Epithelial cell of proximal tubule (primary cell): ENCODE measurements around the gene SLC28A3. TPM values are rescaled to one million over a fixed set of nuclear protein-coding genes. Genes with fewer than 3 reads are reported as not detected.

Experiments used
- DNase-seq: peaks from one replicate; pipeline ENCODE4 v3.0.0-alpha.2; 2011; ENCODE audit warnings: low read depth
- H3K4me3 ChIP-seq: 2 replicates; pipeline ENCODE4 v1.5.1; 2011; ENCODE audit warnings: low read depth, mild to moderate bottlenecking, low read length
- total RNA-seq: library from RNA; depleted of rRNA; stranded (reverse); fragments of >200 nt; gene quantifications from 2 replicates; pipeline ENCODE4 v1.2.3, GENCODE V29; 2015
- TF ChIP-seq, protein P1 (sequence below): conservative IDR thresholded peaks from 2 replicates; pipeline ENCODE4 v1.5.1; 2012; ENCODE audit warnings: low read depth, mild to moderate bottlenecking, low read length

Gene SLC28A3
- total RNA-seq, 1 donor from 2014 or later: 0.06 TPM

DNA sequence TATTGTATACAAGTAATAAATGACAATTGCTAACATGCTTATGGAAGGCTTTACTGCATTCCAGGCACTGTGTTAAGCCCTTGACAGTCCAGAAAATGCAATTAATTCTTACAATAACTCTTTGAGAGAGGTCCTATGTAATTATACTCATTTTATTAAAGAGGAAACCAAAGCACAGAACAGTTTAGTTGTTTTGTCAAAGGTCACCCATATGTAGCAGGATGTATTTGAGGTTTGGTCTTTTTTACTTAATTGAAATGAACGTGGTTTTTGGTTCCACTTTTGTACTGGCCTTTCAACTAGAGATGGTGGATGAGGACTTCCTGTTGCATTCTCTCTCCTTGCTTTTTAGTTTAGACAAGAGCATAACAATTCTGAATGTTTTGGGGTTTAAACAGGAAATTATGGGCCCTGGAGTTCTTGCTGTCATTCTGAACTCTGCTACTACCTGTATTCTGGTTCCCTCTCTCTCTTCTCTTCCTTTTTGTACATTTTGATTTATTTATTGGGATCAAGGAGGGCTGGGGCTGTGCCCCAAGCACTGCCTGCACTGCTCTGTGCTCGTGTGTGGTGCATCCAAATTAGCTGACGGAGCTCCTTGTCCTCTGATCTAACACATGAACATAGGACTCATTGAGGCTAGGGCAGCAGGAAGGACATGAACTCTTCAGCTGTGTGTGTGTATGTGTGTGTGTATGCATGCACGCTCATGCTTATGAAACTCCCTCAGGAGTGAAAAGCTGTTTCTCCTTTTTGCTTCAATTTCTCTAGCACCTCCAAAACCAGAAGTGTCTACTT, 47.4 kb downstream of the SLC28A3 start:
- DNase-seq: no peak
- H3K4me3 ChIP-seq: no peak overlapping the region
- TF ChIP-seq, protein P1, sequence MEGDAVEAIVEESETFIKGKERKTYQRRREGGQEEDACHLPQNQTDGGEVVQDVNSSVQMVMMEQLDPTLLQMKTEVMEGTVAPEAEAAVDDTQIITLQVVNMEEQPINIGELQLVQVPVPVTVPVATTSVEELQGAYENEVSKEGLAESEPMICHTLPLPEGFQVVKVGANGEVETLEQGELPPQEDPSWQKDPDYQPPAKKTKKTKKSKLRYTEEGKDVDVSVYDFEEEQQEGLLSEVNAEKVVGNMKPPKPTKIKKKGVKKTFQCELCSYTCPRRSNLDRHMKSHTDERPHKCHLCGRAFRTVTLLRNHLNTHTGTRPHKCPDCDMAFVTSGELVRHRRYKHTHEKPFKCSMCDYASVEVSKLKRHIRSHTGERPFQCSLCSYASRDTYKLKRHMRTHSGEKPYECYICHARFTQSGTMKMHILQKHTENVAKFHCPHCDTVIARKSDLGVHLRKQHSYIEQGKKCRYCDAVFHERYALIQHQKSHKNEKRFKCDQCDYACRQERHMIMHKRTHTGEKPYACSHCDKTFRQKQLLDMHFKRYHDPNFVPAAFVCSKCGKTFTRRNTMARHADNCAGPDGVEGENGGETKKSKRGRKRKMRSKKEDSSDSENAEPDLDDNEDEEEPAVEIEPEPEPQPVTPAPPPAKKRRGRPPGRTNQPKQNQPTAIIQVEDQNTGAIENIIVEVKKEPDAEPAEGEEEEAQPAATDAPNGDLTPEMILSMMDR: no peak

GRCh38 chr9:84285381-84285780, 55.2 kb downstream of the SLC28A3 start:
- DNase-seq: no peak
- TF ChIP-seq, protein P1: no peak
- no peak overlapping the region for H3K4me3 ChIP-seq

DNA sequence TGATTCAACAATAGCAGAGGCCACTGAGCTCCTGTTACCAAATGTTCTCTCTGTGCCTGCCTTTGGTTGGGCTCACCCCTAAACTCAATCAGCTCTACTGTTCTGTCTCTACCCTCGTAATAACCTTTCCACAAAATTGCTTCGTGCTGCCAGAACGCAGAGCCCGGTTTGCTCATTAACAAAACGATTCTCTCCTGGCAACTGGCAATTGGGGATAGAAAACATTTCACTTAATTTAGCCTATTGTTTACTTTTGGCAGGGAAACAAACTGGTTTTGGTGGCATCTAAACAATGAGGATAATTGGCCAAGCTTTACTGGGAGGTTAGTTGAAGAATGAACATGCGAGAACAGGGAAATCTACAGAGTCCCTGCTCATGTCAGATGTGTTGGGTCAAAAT, 56.6 kb downstream of the SLC28A3 start:
- H3K4me3 ChIP-seq: no peak overlapping the region
- TF ChIP-seq, protein P1: no peak

GRCh38 chr9:84278130-84278529, 62.4 kb downstream of the SLC28A3 start:
- no peak overlapping the region for H3K4me3 ChIP-seq
- TF ChIP-seq, protein P1: no peak
- DNase-seq: no peak

More for the DNA sequence above, 56.6 kb downstream of the SLC28A3 start:
- no peak for DNase-seq

DNA sequence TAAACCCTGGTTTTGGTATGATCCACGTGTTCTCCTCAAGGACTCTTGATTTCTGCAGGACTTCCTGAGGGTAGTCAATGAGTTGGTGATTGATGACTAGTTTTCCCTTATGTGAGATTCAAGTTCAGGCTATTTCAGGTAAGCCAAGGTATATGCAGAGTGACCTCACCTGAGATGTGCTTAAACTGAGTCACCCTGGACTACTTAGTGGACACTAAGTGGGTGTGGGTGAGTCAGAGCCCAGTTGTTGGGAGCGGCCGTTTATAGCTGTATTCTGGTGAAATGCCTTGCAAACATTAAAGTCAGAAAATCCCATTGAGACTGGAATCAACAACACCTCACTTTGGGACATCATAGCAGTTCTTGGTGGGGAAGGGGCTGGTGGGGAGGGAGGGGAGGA, 62.9 kb downstream of the SLC28A3 start:
- DNase-seq: no peak
- TF ChIP-seq, protein P1: no peak
- H3K4me3 ChIP-seq: no peak overlapping the region

DNA sequence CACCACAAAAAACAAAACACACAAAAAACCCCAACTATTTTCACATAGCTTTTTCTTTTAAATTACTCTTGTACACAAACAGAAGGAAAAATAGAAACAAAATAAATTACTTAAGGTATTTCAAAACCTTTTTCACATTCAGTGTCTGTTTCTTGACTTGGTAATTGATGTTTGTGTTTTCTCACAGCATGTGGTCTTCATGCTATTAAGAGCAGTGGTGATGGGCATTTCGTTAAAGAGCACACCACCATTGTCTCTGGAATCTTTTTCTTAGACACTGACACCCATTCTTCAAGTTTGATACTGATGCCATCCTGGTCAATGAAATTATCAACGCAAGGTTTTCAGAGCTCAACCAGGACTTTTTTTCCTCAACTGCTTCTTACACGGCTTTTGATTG, 63.8 kb downstream of the SLC28A3 start:
- no peak for DNase-seq
- H3K4me3 ChIP-seq: no peak overlapping the region
- TF ChIP-seq, protein P1: no peak

DNA sequence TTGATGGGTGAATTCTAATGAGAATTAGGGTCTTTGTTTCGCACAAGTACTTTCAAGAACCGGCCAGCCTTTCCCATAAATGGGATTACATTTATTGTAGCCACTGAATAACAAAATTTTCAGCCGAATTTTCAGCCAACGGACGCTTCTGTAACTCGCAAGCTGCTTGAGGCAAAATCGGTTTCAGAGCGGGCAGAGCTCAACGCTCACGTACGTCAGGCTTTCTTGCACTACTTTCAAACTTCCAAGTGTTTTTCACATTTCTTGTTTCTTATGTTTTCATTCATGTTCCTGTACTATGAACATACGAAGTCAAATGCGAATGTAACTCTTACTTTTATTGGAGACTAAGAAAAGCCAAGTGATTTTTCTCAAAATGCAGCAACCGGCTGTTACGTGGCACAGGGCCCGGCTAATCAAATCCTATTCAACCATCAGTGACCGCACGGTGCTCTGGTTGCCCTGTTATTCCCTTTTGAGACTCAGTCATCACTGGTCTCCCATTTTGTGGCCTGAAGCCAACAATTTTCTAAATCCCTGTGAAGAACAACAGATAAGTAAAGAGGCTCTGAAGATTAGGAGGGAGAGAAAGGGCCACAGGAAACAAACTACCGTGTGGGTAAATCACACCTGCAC, 68.5 kb downstream of the SLC28A3 start:
- H3K4me3 ChIP-seq: peak overlapping the region; percentile 39
- DNase-seq: no peak
- TF ChIP-seq, protein P1: no peak
